ENCODE data around the gene SELP. TPM values are rescaled to one million over a fixed set of nuclear protein-coding genes. Genes with fewer than 3 reads are reported as not detected.

The SELP gene
- total and polyA plus RNA-seq, 8 donors = 0.58 to 17.9 (median 2.5) TPM

DNA sequence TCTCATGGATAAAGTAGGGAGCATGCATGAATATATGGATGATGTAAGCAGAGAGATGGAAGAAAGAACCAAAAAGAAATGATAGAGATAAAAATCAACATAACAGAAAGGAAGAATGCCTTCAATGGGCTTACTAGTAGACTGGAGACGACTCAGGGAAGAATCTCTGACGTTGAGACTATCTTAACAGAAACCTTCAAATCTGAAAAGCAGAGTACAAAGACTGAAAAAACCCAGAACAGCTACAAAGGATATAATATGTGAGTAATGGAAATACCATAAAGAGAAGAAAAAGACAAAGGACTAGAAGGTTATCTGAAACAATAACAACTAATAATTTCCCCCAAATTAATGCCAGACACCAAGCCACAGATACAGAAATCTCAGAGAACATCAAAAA lies 18.3 kb upstream of the SELP start:
- intact Hi-C loops (cut with DNase I; ENCODE audit: low total_unique reads) = no loop called here

DNA sequence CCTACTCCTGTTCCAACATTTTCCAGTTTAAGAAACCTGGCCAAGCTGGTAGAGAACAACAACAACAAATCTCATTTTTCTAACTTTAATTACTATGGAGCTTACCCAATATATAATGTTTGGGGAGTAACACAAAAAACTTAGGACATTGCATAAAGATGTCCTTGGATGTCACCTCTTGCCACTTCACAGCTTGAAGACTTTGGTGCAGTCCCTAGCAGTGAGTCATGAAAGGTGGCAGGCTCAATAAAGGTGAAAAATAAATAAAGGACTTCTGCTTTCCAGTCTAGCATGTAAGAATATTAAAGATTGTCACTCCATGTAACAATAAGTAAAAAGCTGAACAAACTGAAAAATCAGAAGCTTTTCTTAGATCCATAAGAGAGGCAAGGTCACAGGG lies 17.6 kb upstream of the SELP start:
- TF ChIP-seq CTCF (IDR thresholded peaks at IDR 0.05) (no peak), EP300 (IDR thresholded peaks at IDR 0.05) (no peak), POLR2A (IDR thresholded peaks at IDR 0.05) (no peak), POLR2AphosphoS5 (IDR thresholded peaks at IDR 0.05) (no peak)
- H3K4me1 ChIP-seq = no peaks in the 10 kb centered on the region
- no peak overlapping the region for H3K4me3 ChIP-seq
- no peak overlapping the region for H3K27ac ChIP-seq
- intact Hi-C loops (cut with DNase I; ENCODE audit: low total_unique reads) = no loop called here
- no peaks in the 10 kb centered on the region for H3K36me3 ChIP-seq
- no peak for DNase-seq
- no peaks in the 10 kb centered on the region for H3K27me3 ChIP-seq
- no peaks in the 10 kb centered on the region for H3K9me3 ChIP-seq

More for the DNA sequence above, 18.3 kb upstream of the SELP start:
- Histone ChIP-seq H3K27ac (no peak overlapping the region), H3K4me3 (no peak overlapping the region), H3K27me3 (no peaks in the 10 kb centered on the region), H3K4me1 (no peaks in the 10 kb centered on the region), H3K9me3 (no peaks in the 10 kb centered on the region), H3K36me3 (no peaks in the 10 kb centered on the region)
- TF ChIP-seq POLR2A (IDR thresholded peaks at IDR 0.05) = no peak
- no peak for TF ChIP-seq POLR2AphosphoS5 (IDR thresholded peaks at IDR 0.05)
- TF ChIP-seq EP300 (IDR thresholded peaks at IDR 0.05) = no peak
- no peak for TF ChIP-seq CTCF (IDR thresholded peaks at IDR 0.05)
- WGBS, 5 donors = 70 to 78% (median 73%) methylated on average over 2 of the region's 2 CpGs
- DNase-seq = no peak

GRCh38 chr1:169644297-169644696 lies 14.4 kb upstream of the SELP start:
- WGBS, 5 donors = 48 to 67% (median 57%) methylated on average over 3 of the region's 3 CpGs
- Histone ChIP-seq H3K9me3 (no peaks in the 10 kb centered on the region), H3K4me3 (no peak overlapping the region), H3K27ac (no peak overlapping the region), H3K27me3 (no peaks in the 10 kb centered on the region), H3K4me1 (no peaks in the 10 kb centered on the region), H3K36me3 (no peaks in the 10 kb centered on the region)
- DNase-seq = no peak
- intact Hi-C loops (cut with DNase I; ENCODE audit: low total_unique reads) = no loop called here
- no peak for TF ChIP-seq POLR2AphosphoS5 (IDR thresholded peaks at IDR 0.05)
- TF ChIP-seq CTCF (IDR thresholded peaks at IDR 0.05) = no peak
- TF ChIP-seq POLR2A (IDR thresholded peaks at IDR 0.05) = no peak
- TF ChIP-seq EP300 (IDR thresholded peaks at IDR 0.05) = no peak

- TF ChIP-seq EP300 (IDR thresholded peaks at IDR 0.05) = no peak
- no peak for TF ChIP-seq POLR2A (IDR thresholded peaks at IDR 0.05)
- TF ChIP-seq POLR2AphosphoS5 (IDR thresholded peaks at IDR 0.05) = no peak
- TF ChIP-seq CTCF (IDR thresholded peaks at IDR 0.05) = no peak
- intact Hi-C loops (cut with DNase I; ENCODE audit: low total_unique reads) = no loop called here
- WGBS, 5 donors = 70 to 80% (median 74%) methylated on average over 1 of the region's 1 CpG
- H3K9me3 ChIP-seq = peaks cover 11 to 47% (median 42%) of the 10 kb centered on the region in 4 donors
- no peaks in the 10 kb centered on the region for H3K4me1 ChIP-seq
- DNase-seq = no peak
- H3K4me3 ChIP-seq = no peak overlapping the region
- H3K27me3 ChIP-seq = no peaks in the 10 kb centered on the region
- no peaks in the 10 kb centered on the region for H3K36me3 ChIP-seq
- no peak overlapping the region for H3K27ac ChIP-seq
These were observed 5.0 kb upstream of the SELP start for GRCh38 chr1:169634877-169635276.

Measured in stomach (tissue), 9 donors.